Ureter (tissue), 1 donor: ENCODE measurements around the gene CERS6. TPM values are rescaled to one million over a fixed set of nuclear protein-coding genes. Genes with fewer than 3 reads are reported as not detected.

Experiments used
- DNase-seq: peaks from one replicate; pipeline ENCODE4 v3.0.0-alpha.2; 2020; ENCODE audit warnings: low spot score
- total RNA-seq: library from RNA; stranded (reverse); gene quantifications from one replicate; pipeline ENCODE4 v1.2.4, GENCODE V29; 2023
- donor health status: DM: yes; HTN: yes; CAD: no.

The CERS6 gene
- total RNA-seq, 1 donor from 2014 or later = 29.3 TPM

GRCh38 chr2:168565512-168565911, 109.4 kb downstream of the CERS6 start:
- no peak for DNase-seq

- DNase-seq = no peak
Observed at GRCh38 chr2:168566974-168567665, 111.0 kb downstream of the CERS6 start.

DNA sequence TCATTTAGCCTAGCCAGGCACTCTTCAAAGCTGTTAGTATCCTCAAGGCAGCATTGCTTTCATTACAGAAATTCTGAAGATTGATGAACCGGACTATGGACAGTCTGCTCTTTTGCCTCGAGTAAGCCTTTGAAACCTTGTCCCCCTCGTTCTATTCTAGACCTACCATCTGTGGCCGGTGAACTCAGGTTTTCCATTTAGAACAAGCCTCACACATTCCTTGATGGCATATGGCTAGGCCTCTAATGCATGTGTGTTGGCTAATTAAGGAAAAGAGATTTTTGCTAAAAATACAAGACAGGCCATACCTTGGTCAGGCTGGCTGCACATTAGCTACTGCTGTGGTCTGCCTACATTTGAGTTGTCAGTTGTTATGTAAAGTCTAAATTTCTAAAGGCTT, 111.8 kb downstream of the CERS6 start:
- DNase-seq = no peak

GRCh38 chr2:168568476-168569267, 112.6 kb downstream of the CERS6 start:
- no peak for DNase-seq

- no peak for DNase-seq
Observed at GRCh38 chr2:168571061-168571460, 115.0 kb downstream of the CERS6 start.

- DNase-seq = no peak
Observed at GRCh38 chr2:168573128-168573903, 117.2 kb downstream of the CERS6 start.

DNA sequence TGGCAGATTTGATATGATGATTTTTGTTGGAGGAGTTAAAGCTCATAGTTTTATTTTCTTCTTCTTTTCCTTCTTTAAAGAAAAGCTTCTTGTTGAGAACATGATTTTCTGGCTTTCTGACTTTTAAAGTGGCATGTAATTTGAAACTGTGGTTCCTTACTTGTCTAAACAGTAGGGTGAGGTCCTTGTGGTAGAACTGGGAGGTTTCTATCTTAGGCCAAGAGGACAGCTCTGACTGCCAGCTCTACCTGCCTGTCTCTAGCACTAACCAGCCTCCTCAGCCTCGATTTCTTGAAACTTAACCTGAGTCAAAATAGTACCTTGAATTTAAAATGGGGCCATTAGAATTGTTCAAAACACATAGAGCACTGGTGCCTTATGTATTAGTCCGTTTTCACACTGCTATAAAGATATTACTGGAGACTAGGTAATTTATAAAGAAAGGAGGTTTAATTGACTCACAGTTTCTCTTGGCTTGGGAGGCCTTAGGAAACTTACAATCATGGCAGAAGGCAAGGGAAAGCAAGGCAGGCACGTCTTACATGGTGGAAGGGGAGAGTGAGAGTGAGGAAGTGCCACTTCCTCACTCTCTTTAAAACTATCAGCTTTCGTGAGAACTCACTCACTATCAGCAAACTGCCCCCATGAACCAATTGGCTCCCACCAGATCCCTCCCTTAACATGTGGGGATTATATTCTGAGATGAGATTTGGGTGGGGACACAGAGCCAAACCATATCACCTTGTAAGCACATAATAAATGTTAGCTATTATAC, 119.0 kb downstream of the CERS6 start:
- DNase-seq = no peak

DNA sequence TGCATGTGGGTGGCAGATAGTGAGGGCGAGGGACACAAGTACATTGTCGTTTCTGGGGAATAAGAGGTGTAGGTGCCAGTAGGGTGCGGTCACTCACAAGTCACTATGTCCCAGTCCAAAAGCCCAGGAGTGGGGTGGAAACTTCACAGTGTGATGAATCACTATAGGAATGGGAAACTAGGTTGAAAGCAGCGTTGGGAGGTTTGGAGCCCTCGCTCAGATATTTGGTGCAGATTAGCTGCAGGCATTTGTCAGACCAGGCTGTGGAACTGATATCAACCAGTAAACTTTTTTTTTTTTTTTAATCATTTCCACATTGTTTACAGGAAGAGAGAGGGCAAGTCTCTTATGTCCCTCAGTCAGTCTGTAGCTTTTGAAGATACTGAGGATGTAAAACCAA, 121.8 kb downstream of the CERS6 start:
- no peak for DNase-seq

- DNase-seq = no peak
Observed at GRCh38 chr2:168583064-168583709, 127.1 kb downstream of the CERS6 start.

DNA sequence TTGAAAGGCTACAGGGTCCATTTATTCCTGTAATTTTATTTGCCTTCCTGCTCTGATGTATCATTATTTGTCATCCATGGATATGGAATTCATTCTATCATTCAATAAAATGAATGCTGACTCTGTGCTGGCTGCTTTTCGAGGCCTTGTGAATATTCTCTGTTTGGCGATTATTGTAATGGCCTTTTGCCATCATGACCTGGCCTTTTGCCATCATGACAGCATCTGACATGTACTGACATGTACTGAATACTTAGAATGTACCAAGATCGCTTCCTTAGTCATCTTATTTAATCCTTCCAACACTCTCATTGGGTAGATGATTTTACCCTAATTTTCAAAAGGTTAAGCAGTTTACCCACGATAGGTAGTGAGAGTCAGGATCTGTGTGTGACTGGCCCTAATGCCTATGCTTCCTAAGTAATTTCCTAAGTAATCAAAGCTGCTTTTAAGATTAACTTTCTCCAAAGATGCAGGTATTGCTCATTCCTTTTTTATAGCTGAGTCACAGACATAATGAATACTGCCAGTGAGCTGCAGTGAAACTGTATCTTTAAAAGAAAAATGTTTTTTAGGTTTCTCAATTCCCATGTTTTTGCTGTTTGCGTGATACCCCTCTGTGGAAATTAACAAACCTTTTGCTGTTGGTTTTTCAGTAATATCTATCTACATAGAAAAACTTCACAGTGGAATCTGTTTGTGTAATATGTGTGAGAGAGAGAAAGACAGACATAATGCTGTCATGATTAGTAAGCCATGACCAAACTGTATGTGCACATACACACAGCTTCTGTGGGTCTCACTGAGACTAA, 127.8 kb downstream of the CERS6 start:
- no peak for DNase-seq

GRCh38 chr2:168584911-168585310, 128.8 kb downstream of the CERS6 start:
- no peak for DNase-seq

GRCh38 chr2:168585700-168586099, 129.6 kb downstream of the CERS6 start:
- no peak for DNase-seq

DNA sequence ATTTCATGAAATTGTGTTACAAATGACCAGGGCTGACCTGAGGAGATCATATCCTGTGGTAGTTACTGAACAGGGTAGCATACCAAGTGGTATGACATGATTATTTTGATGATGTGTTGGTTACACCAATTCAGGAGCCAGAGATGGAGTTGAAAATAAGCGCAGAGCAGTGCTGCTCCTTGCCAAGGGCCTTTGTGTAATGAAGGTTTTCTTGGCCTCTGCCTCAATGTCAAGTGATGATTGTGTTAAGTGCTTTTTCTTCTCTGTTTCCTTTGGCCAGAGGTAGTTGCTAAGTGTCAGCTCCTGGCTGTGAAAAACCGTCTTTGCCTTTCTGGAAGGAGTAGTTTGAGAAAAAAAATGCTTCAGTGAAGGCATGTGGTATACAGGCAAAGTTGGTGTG, 131.2 kb downstream of the CERS6 start:
- DNase-seq = no peak

GRCh38 chr2:168589236-168590211, 133.5 kb downstream of the CERS6 start:
- no peak for DNase-seq

DNA sequence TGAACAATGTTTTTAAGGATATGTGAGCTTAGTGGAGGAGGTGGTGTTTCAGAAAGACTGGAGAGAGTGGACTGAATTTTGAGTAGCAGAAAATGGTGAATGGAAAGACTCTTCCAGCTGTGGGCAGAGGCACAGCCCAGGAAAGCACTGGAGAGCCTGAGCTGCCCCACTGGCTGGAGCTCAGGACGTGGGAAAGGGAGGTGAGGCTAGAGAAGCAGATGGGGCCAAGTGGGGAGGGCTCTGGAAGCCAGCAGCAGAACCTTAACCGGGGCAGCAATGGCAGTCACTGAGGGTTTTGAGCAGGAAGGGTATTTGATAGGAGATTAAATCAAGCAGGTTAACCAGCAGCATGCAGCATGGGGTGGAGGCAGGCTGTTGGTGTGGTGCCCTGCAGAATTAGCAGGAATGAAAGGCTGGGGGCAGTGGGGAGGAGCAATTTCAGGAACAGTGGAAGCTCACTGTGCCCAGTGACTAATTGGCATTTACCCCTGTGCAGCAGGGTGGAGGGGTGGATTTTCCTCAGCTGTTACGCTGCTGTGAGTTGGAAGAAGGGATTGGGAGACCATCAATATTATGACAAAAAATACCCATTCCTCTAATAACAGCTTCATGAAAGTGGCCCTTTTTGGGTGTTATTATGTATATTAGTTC, 136.2 kb downstream of the CERS6 start:
- DNase-seq = no peak

- no peak for DNase-seq
Observed at GRCh38 chr2:168593713-168594112, 137.6 kb downstream of the CERS6 start.

DNA sequence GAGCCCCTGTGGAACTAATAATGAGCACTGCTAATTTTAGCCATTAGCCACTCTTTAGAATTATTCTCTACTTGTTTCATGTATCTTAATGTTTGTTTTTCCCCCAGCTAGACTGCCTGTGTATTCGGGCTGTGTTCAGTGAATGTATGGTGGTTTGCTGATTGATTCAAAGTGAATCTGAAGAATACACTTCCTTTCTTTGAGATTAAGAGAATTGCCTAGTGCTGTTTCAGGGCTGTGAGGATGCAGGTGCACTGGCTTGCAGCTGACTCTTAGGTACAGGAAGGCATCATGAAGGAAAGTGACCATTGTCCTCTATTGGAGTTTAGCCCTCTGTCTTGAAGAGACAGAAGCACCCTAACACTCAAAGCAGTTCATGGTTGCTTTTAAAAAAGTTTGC, 138.7 kb downstream of the CERS6 start:
- no peak for DNase-seq

DNA sequence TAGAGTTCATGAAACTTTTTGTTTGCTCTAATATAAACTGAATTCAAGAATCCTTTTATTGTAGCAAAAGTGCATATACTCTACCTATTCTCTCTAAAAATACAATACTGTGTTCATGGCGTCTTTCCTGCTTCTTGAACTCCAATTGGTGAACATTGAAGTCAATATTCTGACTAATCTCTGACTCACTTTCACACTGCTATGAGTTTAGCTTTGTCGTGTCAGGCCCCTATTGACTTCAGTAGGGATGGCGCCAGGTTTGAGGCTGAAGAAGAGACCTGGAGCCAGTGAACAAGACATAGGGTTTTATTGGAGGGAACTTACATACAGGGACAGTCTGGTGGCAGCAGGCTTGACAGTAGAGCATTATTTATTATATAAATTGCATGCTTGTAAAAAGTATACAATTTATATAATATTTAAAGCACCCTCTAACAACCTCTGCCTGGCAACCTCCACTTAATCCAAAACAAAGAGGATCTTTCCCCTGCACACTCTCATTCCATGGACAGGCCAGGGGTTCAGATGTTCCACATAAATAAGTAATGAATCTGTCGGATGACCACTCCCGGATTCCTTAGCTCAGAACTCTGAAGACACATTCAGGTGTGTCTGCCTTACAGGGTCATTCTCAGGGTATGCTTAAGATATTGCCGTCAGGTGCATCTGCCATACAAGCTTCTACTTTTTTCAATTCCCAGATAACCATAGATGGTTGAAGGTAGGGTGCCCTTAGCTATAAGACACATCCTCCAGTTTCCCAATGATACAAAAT, 141.0 kb downstream of the CERS6 start:
- DNase-seq = no peak
